Esophagus muscularis mucosa (tissue), 3 donors: ENCODE measurements around the gene ZBTB48.

ENCODE experiments used
- CTCF ChIP-seq, 3 experiments: fragments of 200-600 bp in 2 of 3; fragments of 450-650 bp in 1 of 3; sonication (generic) in 2 of 3; IDR thresholded peaks; one replicate each; pipeline ENCODE4 v1.5.1; 2017 to 2019; ENCODE audit warnings: antibody characterized with exemption in 3 of 3, mild to moderate bottlenecking in 2 of 3, moderate library complexity in 1 of 3
- POLR2A ChIP-seq: fragments of 450-650 bp; IDR thresholded peaks from one replicate; pipeline ENCODE4 v1.6.1; 2017; ENCODE audit warnings: antibody characterized with exemption, moderate library complexity, mild to moderate bottlenecking, low read depth

- TF ChIP-seq CTCF (IDR thresholded peaks at IDR 0.05) (peak in 1 of 3 experiments; percentile 19), POLR2A (peak; percentile 72)
Observed at GRCh38 chr1:6612641-6613360, 33.0 kb downstream of the ZBTB48 start.
